GM12892 (cell line): ENCODE measurements around the gene AXIN2.
"Not testable (repeated sequence)": the region's sequence is repeated elsewhere in the genome, so short reads cannot be mapped to it uniquely, and the experiment has no call there.

Experiments used
- DNase-seq: peaks from one replicate; pipeline ENCODE4 v3.0.0; 2011; ENCODE audit not compliant: insufficient read length
- FAIRE-seq: peaks from 2 replicates; lab custom pipeline; 2011; peaks lifted over from hg19 to GRCh38; lab: Jason Lieb, UNC
- POLR2A ChIP-seq: IDR thresholded peaks from 2 replicates; pipeline ENCODE4 v1.6.1; 2011; ENCODE audit warnings: low read depth, low read length, control low read depth
- POLR2AphosphoS5 ChIP-seq: IDR thresholded peaks from 2 replicates; pipeline ENCODE4 v1.6.1; 2011; ENCODE audit warnings: low read depth, low read length, control low read depth
- TAF1 ChIP-seq: IDR thresholded peaks from 2 replicates; pipeline ENCODE4 v1.6.1; 2011; ENCODE audit warnings: low read depth, mild to moderate bottlenecking, control low read depth, low read length, borderline replicate concordance

Gene AXIN2

GRCh38 chr17:65529761-65530522 is 31.5 kb downstream of the AXIN2 start:
- no peak for DNase-seq
- FAIRE-seq: no peak

GRCh38 chr17:65529040-65529633 is 32.3 kb downstream of the AXIN2 start:
- DNase-seq (no peak), FAIRE-seq (no peak)
- no peak for TF ChIP-seq TAF1
- TF ChIP-seq POLR2A: no peak
- no peak for TF ChIP-seq POLR2AphosphoS5

More at GRCh38 chr17:65529761-65530522, 31.5 kb downstream of the AXIN2 start:
- TF ChIP-seq POLR2AphosphoS5: no peak
- TF ChIP-seq POLR2A: no peak
- TF ChIP-seq TAF1: no peak

GRCh38 chr17:65527857-65528591 is 33.4 kb downstream of the AXIN2 start:
- no peak for DNase-seq

GRCh38 chr17:65527381-65527780 is 34.1 kb downstream of the AXIN2 start:
- DNase-seq (no peak), FAIRE-seq (no peak)
- TF ChIP-seq POLR2AphosphoS5: no peak
- no peak for TF ChIP-seq TAF1
- no peak for TF ChIP-seq POLR2A

More at GRCh38 chr17:65527857-65528591, 33.4 kb downstream of the AXIN2 start:
- no peak for TF ChIP-seq POLR2AphosphoS5
- no peak for TF ChIP-seq TAF1
- TF ChIP-seq POLR2A: no peak
- FAIRE-seq: no peak

- FAIRE-seq, DNase-seq: not testable (repeated sequence)
Measured at GRCh38 chr17:65526854-65527253, 34.6 kb downstream of the AXIN2 start.

GRCh38 chr17:65523853-65524664 is 37.4 kb downstream of the AXIN2 start:
- FAIRE-seq: no peak
- no peak for DNase-seq
- TF ChIP-seq POLR2A: no peak
- no peak for TF ChIP-seq TAF1
- TF ChIP-seq POLR2AphosphoS5: no peak

GRCh38 chr17:65523411-65523810 is 38.0 kb downstream of the AXIN2 start:
- DNase-seq (no peak), FAIRE-seq (no peak)
- TF ChIP-seq TAF1 (no peak), POLR2AphosphoS5 (no peak), POLR2A (no peak)

- DNase-seq: no peak
- FAIRE-seq: no peak
- TF ChIP-seq POLR2AphosphoS5 (no peak), POLR2A (no peak), TAF1 (no peak)
Measured at GRCh38 chr17:65522751-65523404, 38.6 kb downstream of the AXIN2 start.

GRCh38 chr17:65519462-65519861 is 42.0 kb downstream of the AXIN2 start:
- FAIRE-seq (no peak), DNase-seq (no peak)
- TF ChIP-seq TAF1 (no peak), POLR2A (no peak), POLR2AphosphoS5 (no peak)

GRCh38 chr17:65518256-65518655 is 43.2 kb downstream of the AXIN2 start:
- no peak for DNase-seq
- FAIRE-seq: no peak
- no peak for TF ChIP-seq TAF1
- TF ChIP-seq POLR2AphosphoS5: no peak
- TF ChIP-seq POLR2A: no peak

GRCh38 chr17:65515959-65516948 is 45.2 kb downstream of the AXIN2 start:
- no peak for DNase-seq
- TF ChIP-seq POLR2A: no peak
- no peak for TF ChIP-seq TAF1
- TF ChIP-seq POLR2AphosphoS5: no peak
- FAIRE-seq: no peak
